HPDE6-E6E7 (cell line): ENCODE data around the gene M1AP.

Experiments
- DNase-seq: peaks from one replicate; pipeline ENCODE4 v3.0.0; 2011; ENCODE audit warnings: missing footprints; ENCODE audit errors: extremely low spot score

Gene M1AP

GRCh38 chr2:74648009-74648443, at the start of gene M1AP:
Gene M1AP, minus strand, starts transcription at chr2:74648330. Its CDS starts 8,055 bp downstream, at chr2:74640275.
- DNase-seq, result no peak

DNA sequence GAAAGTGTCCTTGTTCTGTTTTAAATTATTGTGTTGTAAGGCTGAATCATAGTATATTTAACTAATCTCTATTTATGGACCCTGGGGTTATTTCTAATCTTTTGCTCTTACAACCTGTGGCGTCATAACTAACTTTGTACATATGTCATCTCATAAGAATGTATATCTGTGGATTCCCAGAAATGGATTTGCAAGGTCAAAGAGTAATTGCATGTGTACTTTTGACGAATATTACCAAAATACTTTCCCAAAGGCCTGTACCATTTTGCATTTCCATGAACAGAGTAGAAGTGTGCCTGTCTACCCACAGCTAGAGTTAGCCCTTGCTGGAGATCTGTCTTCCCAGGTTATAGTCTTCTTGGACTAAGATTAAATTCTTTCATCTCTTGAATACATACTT, 48.7 kb upstream of the M1AP start:
- no peak for DNase-seq

DNA sequence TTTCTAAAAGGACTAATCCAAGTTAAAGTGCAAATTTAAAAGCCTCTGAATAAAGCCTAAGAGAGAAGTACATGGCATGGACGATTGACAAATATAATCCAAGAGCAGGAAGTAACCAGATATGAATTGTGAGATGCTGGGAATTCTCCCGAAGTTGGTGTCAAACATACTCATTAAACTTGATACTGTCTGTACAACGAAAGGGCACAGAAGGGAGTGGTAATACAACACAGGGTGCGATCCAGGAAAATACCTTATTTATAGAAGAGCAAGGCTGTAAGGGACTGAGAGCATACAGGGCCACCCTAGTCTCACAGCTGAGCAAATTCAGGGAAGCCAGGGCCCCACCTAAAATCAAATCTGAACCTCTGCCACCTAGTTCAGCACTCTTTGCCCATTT, 47.5 kb upstream of the M1AP start:
- no peak for DNase-seq

DNA sequence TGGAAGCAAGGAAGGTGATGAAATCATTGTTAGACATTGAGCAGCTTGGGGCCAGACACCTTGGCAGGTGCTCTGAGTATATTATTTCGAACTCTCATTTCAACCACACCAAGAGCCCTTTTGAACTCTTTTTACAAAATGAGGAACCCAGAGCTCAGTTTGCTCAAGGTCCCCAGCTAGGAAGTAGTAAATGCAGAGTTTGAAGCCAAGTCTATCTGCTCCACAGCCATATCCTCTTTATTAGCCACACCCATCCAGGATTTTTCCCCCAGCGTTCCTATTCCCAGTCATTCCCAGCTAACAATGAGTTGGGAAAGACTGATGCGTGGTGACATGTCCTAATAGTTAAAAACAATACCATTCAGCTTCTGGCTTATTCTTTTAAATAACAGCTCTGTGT, 46.2 kb upstream of the M1AP start:
- no peak for DNase-seq

DNA sequence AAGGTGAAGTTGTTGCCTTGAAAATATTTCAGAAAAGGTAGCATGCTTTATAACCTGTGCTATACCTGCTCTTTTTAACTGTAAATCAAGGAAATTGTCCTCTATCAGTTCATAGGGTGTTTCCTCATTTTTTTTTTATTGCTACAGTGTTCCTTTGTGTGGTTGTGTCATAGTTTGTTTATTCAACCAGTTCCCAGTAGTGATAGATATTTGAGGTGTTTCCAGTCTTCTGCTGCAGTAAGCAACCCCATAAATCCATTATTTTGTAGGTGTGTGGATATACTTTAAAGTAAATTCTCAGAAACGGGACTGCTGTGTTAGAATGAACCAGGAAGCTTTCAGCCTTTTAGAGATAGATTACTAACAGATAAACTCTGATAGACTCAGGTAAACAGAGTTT, 45.5 kb upstream of the M1AP start:
- DNase-seq, result no peak

DNA sequence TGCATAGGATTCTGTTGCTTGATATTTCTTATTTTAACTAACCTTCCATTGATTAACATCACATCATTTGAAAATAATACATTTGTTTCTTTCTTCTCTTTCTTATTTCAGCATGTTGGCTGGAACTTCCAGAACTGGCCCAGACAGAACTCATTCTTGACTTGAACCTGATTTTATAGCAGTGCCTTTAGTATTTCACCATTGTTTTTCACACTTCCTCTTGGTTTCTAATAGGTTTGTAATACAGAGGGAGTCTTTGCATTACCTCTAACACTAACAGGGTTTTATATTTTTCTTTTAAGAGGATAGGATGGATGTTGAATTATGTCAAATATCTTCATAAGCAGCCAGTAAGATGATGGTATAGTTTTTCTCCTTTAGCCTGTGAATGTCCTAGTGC, 45.1 kb upstream of the M1AP start:
- no peak for DNase-seq

DNA sequence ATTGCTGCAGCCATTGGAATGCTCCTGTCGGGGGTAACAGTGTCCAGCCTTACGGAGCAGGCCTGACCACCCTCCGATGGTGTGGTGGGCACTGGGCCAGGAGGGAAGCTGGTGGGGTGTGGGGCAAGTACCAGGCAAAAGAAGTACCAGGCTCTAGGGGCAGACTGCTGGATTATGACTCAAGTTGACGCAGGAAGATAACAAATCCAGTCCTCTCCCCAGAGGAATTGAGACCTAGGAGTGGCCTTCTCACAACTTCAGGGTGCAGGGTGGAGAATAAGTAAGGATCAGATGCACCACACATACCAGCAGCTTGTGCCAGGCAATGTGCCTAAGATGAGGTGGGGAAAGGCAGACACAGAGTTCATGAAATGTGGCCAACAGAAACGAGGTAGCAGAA, 43.8 kb upstream of the M1AP start:
- no peak for DNase-seq

GRCh38 chr2:74690571-74690970, 42.4 kb upstream of the M1AP start:
- peak; percentile 48 for DNase-seq

- DNase-seq, result no peak
Measured at GRCh38 chr2:74689671-74690070, 41.5 kb upstream of the M1AP start.

DNA sequence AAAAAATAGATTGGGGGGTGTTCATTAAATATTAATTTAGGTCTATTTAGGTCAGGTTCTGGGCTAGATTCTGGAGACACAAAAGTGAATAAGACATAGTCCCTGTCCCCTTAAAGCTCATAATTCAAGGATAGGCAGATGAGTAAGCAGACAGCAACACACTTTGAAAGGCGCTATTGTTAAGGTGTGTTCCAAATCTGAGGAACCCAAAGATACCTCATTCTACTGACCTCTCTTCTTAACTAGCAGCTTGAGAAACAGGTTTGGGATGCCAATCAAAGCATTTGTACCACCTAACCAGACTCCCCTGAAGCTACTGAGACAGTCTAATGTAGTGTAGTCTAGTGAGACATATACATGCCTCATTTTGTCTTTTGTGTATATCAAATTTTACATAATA, 40.8 kb upstream of the M1AP start:
- DNase-seq, result no peak

DNA sequence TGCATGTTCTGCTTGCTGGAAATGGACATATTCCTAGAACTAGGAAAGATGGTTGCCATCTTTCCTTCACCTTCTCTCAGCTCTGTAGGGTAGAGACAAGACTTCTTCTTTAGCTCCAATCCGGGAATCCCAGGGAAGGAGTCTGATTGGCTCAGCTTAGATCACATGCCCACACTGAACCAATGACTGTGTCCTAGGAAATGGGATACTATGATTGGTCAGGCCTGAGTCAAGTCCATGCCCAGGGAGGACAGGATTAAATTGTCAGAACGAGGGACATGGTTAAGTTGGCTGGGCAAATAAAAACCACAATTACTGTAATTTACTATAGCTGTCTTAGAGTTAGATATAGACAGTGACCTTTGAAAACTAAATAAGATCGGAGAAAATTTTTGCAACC, 37.3 kb upstream of the M1AP start:
- no peak for DNase-seq

DNA sequence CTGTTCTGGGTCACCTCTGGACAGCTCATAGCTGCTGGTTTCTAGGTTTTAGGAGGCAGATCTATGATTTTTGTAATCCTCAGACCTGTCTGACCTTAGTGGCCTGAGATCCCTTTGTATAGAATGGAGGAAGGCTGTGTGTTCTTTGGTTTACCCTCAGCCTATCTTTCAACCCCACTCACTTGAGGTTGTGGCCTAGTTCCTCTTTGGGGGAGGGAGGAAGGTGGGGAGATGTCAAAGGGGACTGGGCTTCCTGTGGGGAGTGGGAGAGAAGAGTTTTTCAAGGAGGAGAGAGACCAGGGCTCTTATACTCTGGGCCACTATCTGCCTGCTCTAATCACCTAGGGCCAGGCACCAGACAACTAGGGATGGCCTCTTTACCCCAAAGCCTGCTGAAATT, 34.4 kb upstream of the M1AP start:
- DNase-seq, result no peak

- no peak for DNase-seq
Measured at GRCh38 chr2:74679615-74680014, 31.5 kb upstream of the M1AP start.

GRCh38 chr2:74676331-74676730, 28.2 kb upstream of the M1AP start:
- no peak for DNase-seq

DNA sequence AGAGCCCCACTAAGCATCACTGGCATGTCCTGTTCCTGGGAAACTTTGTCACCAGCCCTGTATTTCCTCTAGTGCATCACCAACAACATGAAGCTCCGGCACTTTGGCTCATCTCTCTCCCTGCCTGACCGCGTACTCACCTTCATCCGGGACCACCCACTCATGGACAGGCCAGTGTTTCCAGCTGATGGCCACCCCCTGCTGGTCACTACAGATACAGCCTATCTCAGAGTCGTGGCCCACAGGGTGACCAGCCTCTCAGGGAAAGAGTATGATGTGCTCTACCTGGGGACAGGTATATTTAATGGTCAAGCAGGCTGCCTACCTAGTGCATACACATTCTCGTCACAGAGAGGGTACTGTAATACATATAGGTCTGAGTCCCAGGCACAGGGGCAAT, 27.0 kb upstream of the M1AP start:
- DNase-seq, result no peak

- no peak for DNase-seq
Measured at GRCh38 chr2:74673826-74674528, 25.8 kb upstream of the M1AP start.

DNA sequence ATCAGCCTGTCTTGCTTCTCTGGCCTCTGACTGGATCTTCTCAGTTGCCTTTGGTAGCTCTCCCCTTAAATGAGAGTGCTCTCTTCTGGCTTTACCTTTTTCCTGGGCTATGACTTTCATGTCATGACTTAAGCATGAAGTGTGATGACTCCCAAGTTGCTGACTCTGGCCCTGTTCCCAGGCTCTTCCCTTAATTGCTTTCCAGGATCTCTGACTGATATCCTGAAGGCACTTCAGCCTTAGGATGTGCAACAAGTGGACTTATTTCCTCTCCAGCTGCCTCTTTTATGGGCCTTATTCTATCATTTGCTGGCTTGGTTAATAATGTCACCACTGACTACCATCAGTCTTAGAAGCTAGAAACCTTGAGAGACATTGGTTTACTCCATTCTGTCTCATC, 23.3 kb upstream of the M1AP start:
- DNase-seq, result no peak

- no peak for DNase-seq
Measured at GRCh38 chr2:74670263-74670662, 22.1 kb upstream of the M1AP start.

DNA sequence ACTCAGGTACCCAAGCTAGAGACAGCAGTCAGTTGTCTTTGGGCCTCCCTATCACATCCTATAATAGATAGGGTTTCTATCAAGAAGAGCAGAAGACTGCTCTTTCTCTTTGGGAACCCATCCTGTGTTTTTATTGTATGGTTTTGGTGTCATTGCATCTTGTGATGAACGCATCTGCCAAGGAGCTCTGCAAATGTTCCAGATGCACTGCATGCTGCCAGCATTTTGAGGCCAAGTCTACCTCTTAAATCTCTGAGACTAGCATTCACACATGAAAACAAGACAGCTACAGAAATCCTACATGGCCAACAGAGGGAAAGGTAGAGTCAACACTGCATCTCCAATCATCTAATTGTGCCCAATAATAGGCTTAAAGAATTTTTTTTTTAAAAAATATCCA, 20.0 kb upstream of the M1AP start:
- no peak for DNase-seq

DNA sequence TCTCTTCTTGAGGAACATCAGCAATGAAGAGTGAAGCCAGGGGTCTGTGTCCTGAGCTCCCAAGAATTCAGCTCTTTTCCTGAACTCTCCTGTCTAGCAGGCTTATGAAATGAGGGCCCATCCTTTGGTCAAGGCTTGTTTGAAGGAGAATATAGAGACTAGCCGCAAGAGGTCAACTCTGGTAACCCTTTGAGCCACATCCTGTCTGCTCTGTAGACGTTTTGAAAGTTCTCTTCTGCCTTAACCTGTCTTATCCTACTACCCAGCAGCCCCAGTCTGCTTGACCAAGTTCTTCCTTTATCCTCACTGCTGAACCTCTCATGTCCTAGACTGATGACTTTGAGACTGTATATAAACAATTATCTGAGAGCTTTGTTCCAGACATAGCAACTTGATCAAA, 11.3 kb upstream of the M1AP start:
- DNase-seq, result no peak

- DNase-seq, result no peak
Measured at GRCh38 chr2:74658516-74658915, 10.4 kb upstream of the M1AP start.

GRCh38 chr2:74655579-74655978, 7.4 kb upstream of the M1AP start:
- no peak for DNase-seq

DNA sequence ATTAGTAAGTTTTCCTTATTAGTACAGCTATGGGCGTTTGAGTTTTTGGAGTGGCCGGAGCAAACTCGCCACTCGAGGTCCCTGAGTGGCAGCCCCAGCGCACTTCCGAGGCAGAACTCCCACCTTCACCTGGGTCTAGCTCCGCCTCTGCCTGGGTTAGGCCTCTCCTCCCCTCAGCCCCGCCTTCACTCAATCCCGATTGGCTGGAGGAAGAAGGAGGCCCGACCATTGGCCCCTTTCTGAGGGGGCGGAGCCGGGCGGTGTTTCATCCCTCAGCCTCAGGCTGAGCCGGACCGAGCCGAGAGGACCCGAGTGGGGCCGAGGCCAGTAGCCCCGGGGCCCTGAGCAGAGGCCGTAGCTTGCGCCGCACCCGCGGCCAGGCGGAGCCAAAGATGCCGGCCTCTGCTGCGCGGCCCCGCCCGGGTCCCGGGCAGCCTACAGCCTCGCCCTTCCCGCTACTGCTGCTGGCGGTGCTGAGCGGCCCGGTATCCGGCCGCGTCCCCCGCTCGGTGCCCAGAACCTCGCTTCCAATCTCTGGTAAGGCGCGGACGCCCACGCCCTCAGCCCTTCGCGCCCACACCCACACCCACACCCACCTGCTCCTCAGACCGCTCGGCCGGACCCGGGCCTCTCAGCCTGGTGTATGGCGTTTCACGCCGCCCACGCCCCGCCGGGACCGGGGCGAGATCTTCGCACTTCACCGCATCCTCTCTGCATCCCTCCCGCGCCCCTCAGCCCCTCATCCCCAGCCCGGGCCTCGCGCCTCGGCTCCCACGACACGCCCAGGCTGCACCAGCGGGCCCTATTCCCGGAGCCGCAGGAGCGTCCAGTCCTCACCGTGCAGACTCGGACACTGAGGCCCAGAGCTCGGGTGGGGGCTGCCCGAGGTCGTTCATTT, 6.1 kb upstream of the M1AP start, which contains the start of gene SEMA4F:
Gene SEMA4F (plus strand): TSS at position 263 of the 898 bp plus-strand sequence. CDS start 130 bp downstream, at position 393.
- DNase-seq, result peak; percentile 97
